Right cardiac atrium (tissue), 5 donors: Measurements from ENCODE around the gene SLC35F3. TPM values are rescaled to one million over a fixed set of nuclear protein-coding genes. Genes with fewer than 3 reads are reported as not detected.

Experiments
- ATAC-seq, 2 donors: fragments of 200-7000 bp; cut with Tn5 transposase; one replicate each; pipeline versions ENCODE4 v1.8.0 to v1.9.1; 2020; ENCODE audit warnings: moderate library complexity in 2 of 2, mild to moderate bottlenecking in 1 of 2
- DNase-seq, 3 donors: peaks; one replicate each; pipeline ENCODE4 v3.0.0-alpha.2; 2020
- H3K27ac ChIP-seq: one replicate; pipeline ENCODE4 v1.5.1; 2013; ENCODE audit warnings: mild to moderate bottlenecking, low read length, control low read depth, moderate library complexity
- H3K27me3 ChIP-seq: one replicate; pipeline ENCODE4 v1.6.1; 2013; ENCODE audit not compliant: control insufficient read depth, insufficient read depth
- H3K4me1 ChIP-seq: one replicate; pipeline ENCODE4 v1.6.1; 2013; ENCODE audit warnings: low read length; ENCODE audit not compliant: control insufficient read depth, insufficient read depth
- H3K4me3 ChIP-seq: one replicate; pipeline ENCODE4 v1.5.1; 2013; ENCODE audit warnings: low read length, control low read depth
- H3K9me3 ChIP-seq: one replicate; pipeline ENCODE4 v1.6.1; 2013; ENCODE audit warnings: low read length; ENCODE audit not compliant: control insufficient read depth
- WGBS: extraction: QIAGEN DNeasy Blood & Tissue Kit; methylation state at CpG from one replicate; pipeline ENCODE4 v1.1.7; 2013; 5-methylcytosine and 5-hydroxymethylcytosine counted together
- intact Hi-C, 4 donors: fragments of 100-400 bp; cut with DNase I; formaldehyde crosslinking; loops; one replicate each; pipeline versions ENCODE4 v1.11.0 to v1.14.0; 2022 to 2023
- polyA plus RNA-seq: library from polyadenylated mRNA; stranded (reverse); fragments of 200-250 nt; gene quantifications from one replicate; pipeline ENCODE4 v1.2.3, GENCODE V29; 2013
- total RNA-seq, 4 donors: library from RNA; stranded (reverse); fragmentation: NEBNext Ultra II Directional; extraction: Animal tissue kit (Norgen Biotek cat#: 25700); gene quantifications; one replicate each; pipeline ENCODE4 v1.2.1, GENCODE V29; 2021
- donor health status: healthy with polysubstance abuse.
- donor health status: DM: no; HTN: yes; CAD: no.
- donor health status: DM: no; HTN: no; CAD: no.
- donor health status: DM: no; HTN: yes; CAD: no; lungs with severe emphysema.
- donor health status: DM: yes; HTN: yes; CAD: no.

The SLC35F3 gene
- total and polyA plus RNA-seq, 5 donors = 0.09 TPM; not detected in 4

- no peaks in the 10 kb centered on the region for H3K4me1 ChIP-seq
- no peak overlapping the region for H3K27ac ChIP-seq
- ATAC-seq (no peak), DNase-seq (no peak)
- intact Hi-C loops = no loop called here
- 72% methylated on average over 6 of the region's 6 CpGs for WGBS
- H3K9me3 ChIP-seq = peaks cover 4% of the 10 kb centered on the region
- H3K4me3 ChIP-seq = no peak overlapping the region
- H3K27me3 ChIP-seq = peaks cover 3% of the 10 kb centered on the region
These were observed 357.7 kb downstream of the SLC35F3 start for GRCh38 chr1:234262007-234262753.

- Histone ChIP-seq H3K27ac (no peak overlapping the region), H3K4me3 (no peak overlapping the region), H3K4me1 (no peaks in the 10 kb centered on the region), H3K9me3 (peaks cover 4% of the 10 kb centered on the region), H3K27me3 (peaks cover 3% of the 10 kb centered on the region)
- DNase-seq (no peak), ATAC-seq (no peak)
- intact Hi-C loops = no loop called here
- WGBS = 72% methylated on average over 2 of the region's 2 CpGs
These were observed 358.3 kb downstream of the SLC35F3 start for GRCh38 chr1:234262754-234263105.

- 80% methylated on average over 5 of the region's 5 CpGs for WGBS
- intact Hi-C loops = no loop called here
- H3K4me1 ChIP-seq = no peaks in the 10 kb centered on the region
- H3K4me3 ChIP-seq = no peak overlapping the region
- no peak for DNase-seq
- peaks cover 3% of the 10 kb centered on the region for H3K27me3 ChIP-seq
- H3K27ac ChIP-seq = no peak overlapping the region
- H3K9me3 ChIP-seq = no peaks in the 10 kb centered on the region
- no peak for ATAC-seq
These were observed 360.4 kb downstream of the SLC35F3 start for GRCh38 chr1:234264832-234265231.

GRCh38 chr1:234265321-234265720, 360.8 kb downstream of the SLC35F3 start:
- intact Hi-C loops = no loop called here
- no peak for DNase-seq
- Histone ChIP-seq H3K4me3 (no peak overlapping the region), H3K27ac (no peak overlapping the region), H3K4me1 (no peaks in the 10 kb centered on the region), H3K27me3 (peaks cover 3% of the 10 kb centered on the region), H3K9me3 (no peaks in the 10 kb centered on the region)
- ATAC-seq = no peak
- WGBS = 88% methylated on average over 4 of the region's 4 CpGs

GRCh38 chr1:234265861-234266260, 361.4 kb downstream of the SLC35F3 start:
- intact Hi-C loops = no loop called here
- Histone ChIP-seq H3K4me3 (no peak overlapping the region), H3K4me1 (no peaks in the 10 kb centered on the region), H3K27ac (no peak overlapping the region), H3K9me3 (no peaks in the 10 kb centered on the region), H3K27me3 (peaks cover 3% of the 10 kb centered on the region)
- WGBS = 28% methylated on average over 1 of the region's 1 CpG
- DNase-seq = no peak
- no peak for ATAC-seq

- Histone ChIP-seq H3K9me3 (no peaks in the 10 kb centered on the region), H3K27me3 (no peaks in the 10 kb centered on the region), H3K4me3 (no peak overlapping the region), H3K4me1 (no peaks in the 10 kb centered on the region), H3K27ac (no peak overlapping the region)
- 80% methylated on average over 2 of the region's 2 CpGs for WGBS
- ATAC-seq (no peak), DNase-seq (no peak)
- intact Hi-C loops = no loop called here
These were observed 365.6 kb downstream of the SLC35F3 start for GRCh38 chr1:234270093-234270492.

- no peak for ATAC-seq
- Histone ChIP-seq H3K27ac (no peak overlapping the region), H3K4me1 (no peaks in the 10 kb centered on the region), H3K27me3 (no peaks in the 10 kb centered on the region), H3K4me3 (no peak overlapping the region), H3K9me3 (no peaks in the 10 kb centered on the region)
- 77% methylated on average over 6 of the region's 6 CpGs for WGBS
- intact Hi-C loops = no loop called here
- DNase-seq = no peak
These were observed 366.2 kb downstream of the SLC35F3 start for GRCh38 chr1:234270581-234271242.

- no peak for ATAC-seq
- Histone ChIP-seq H3K27ac (no peak overlapping the region), H3K4me1 (no peaks in the 10 kb centered on the region), H3K4me3 (no peak overlapping the region), H3K27me3 (no peaks in the 10 kb centered on the region), H3K9me3 (no peaks in the 10 kb centered on the region)
- intact Hi-C loops = no loop called here
- WGBS = 72% methylated on average over 4 of the region's 4 CpGs
- no peak for DNase-seq
These were observed 366.7 kb downstream of the SLC35F3 start for GRCh38 chr1:234271243-234271606.

- H3K27me3 ChIP-seq = no peaks in the 10 kb centered on the region
- WGBS = 80% methylated on average over 9 of the region's 9 CpGs
- H3K27ac ChIP-seq = no peak overlapping the region
These were observed 368.3 kb downstream of the SLC35F3 start for GRCh38 chr1:234272656-234273312.

GRCh38 chr1:234273981-234274380, 369.5 kb downstream of the SLC35F3 start:
- Histone ChIP-seq H3K4me1 (no peaks in the 10 kb centered on the region), H3K4me3 (no peak overlapping the region), H3K27me3 (no peaks in the 10 kb centered on the region), H3K9me3 (no peaks in the 10 kb centered on the region), H3K27ac (no peak overlapping the region)
- 81% methylated on average over 6 of the region's 6 CpGs for WGBS
- intact Hi-C loops = no loop called here
- no peak for DNase-seq
- no peak for ATAC-seq

More at GRCh38 chr1:234272656-234273312, 368.3 kb downstream of the SLC35F3 start:
- no peak for DNase-seq
- Histone ChIP-seq H3K9me3 (no peaks in the 10 kb centered on the region), H3K4me1 (no peaks in the 10 kb centered on the region), H3K4me3 (no peak overlapping the region)
- no peak for ATAC-seq
- intact Hi-C loops = no loop called here

GRCh38 chr1:234276151-234276788, 371.8 kb downstream of the SLC35F3 start:
- intact Hi-C loops = no loop called here
- Histone ChIP-seq H3K27me3 (no peaks in the 10 kb centered on the region), H3K4me1 (no peaks in the 10 kb centered on the region), H3K4me3 (no peak overlapping the region), H3K27ac (no peak overlapping the region), H3K9me3 (no peaks in the 10 kb centered on the region)
- 64% methylated on average over 7 of the region's 7 CpGs for WGBS
- no peak for DNase-seq
- no peak for ATAC-seq
